Panc1 (cell line): ENCODE data around the gene FSHR. TPM values are rescaled to one million over a fixed set of nuclear protein-coding genes. Genes with fewer than 3 reads are reported as not detected.

Experiments
- ATAC-seq: fragments of 200-7000 bp; cut with Tn5 transposase; 2 replicates; pipeline ENCODE4 v1.9.1; 2020; ENCODE audit warnings: mild to moderate bottlenecking, moderate library complexity
- BruUV-seq: library from RNA; stranded (reverse); fragments of 400-500 nt; replicated peaks from 2 replicates; lab custom pipeline; 2021; lab: Mats Ljungman, UMichigan
- CTCF ChIA-PET: fragments of 300-600 bp; sonication (Branson Sonifier 250); formaldehyde crosslinking; loops from one replicate; lab custom pipeline; 2022; ENCODE audit warnings: antibody characterized with exemption; lab: Charles Lee
- POLR2A ChIA-PET: fragments of 300-600 bp; sonication (Branson Sonifier 250); formaldehyde crosslinking; loops from one replicate; lab custom pipeline; 2022; ENCODE audit warnings: antibody characterized with exemption; lab: Charles Lee
- DNase-seq: peaks from one replicate; pipeline ENCODE4 v3.0.0-alpha.2; 2010; ENCODE audit warnings: low read depth, low spot score
- H3K27ac ChIP-seq: 2 replicates; pipeline ENCODE4 v1.5.1; 2011; ENCODE audit warnings: mild to moderate bottlenecking, low read length, inconsistent platforms
- H3K27me3 ChIP-seq: fragments of 200-500 bp; sonication (Bioruptor generic); 2 replicates; pipeline ENCODE4 v1.6.0; 2014; ENCODE audit warnings: low read length, inconsistent platforms; ENCODE audit not compliant: control insufficient read depth, insufficient read depth
- H3K36me3 ChIP-seq: fragments of 200-500 bp; sonication (Bioruptor generic); 2 replicates; pipeline ENCODE4 v1.5.1; 2014; ENCODE audit warnings: inconsistent platforms, mild to moderate bottlenecking, low read length, moderate library complexity; ENCODE audit not compliant: control insufficient read depth, insufficient read depth
- H3K4me1 ChIP-seq: 2 replicates; pipeline ENCODE4 v1.5.1; 2011; ENCODE audit warnings: inconsistent platforms, mild to moderate bottlenecking, low read length, moderate library complexity; ENCODE audit not compliant: control insufficient read depth, insufficient read depth
- H3K4me3 ChIP-seq, 2 experiments: 2 replicates each; pipeline ENCODE4 v1.5.1; 2011 to 2012; ENCODE audit warnings: low read depth in 2 of 2, low read length in 2 of 2, mild to moderate bottlenecking in 2 of 2, inconsistent platforms in 1 of 2, moderate library complexity in 1 of 2
- H3K9me3 ChIP-seq: fragments of 200-500 bp; sonication (Bioruptor generic); 2 replicates; pipeline ENCODE4 v1.5.1; 2014; ENCODE audit warnings: low read depth, mild to moderate bottlenecking, inconsistent platforms, low read length, moderate library complexity; ENCODE audit not compliant: control insufficient read depth, insufficient read depth
- POLR2AphosphoS5 ChIP-seq: IDR thresholded peaks from 2 replicates; pipeline ENCODE4 v1.6.1; 2012; ENCODE audit warnings: mild to moderate bottlenecking, low read depth, low read length, moderate library complexity
- SIN3A ChIP-seq: IDR thresholded peaks from 2 replicates; pipeline ENCODE4 v1.6.1; 2012; ENCODE audit warnings: low read depth, mild to moderate bottlenecking, low read length, moderate library complexity, borderline replicate concordance; ENCODE audit not compliant: insufficient read depth
- TCF7L2 ChIP-seq: IDR thresholded peaks from 2 replicates; pipeline ENCODE4 v1.6.1; 2011; ENCODE audit warnings: mild to moderate bottlenecking, low read depth, low read length, inconsistent platforms
- in situ Hi-C: cut with HindIII; loops from 2 replicates; pipeline ENCODE4 v1.10.0; 2016; ENCODE audit warnings: low sequenced_read_pairs, low pct_unique_long_range_greater_than_20kb
- intact Hi-C: fragments of 100-400 bp; cut with micrococcal nuclease; formaldehyde crosslinking; loops from one replicate; pipeline ENCODE4 v1.10.0; 2022; ENCODE audit not compliant: unreplicated experiment
- total RNA-seq: library from RNA; stranded (reverse); gene quantifications from one replicate; pipeline ENCODE4 v1.2.1, GENCODE V29; 2021; ENCODE audit not compliant: unreplicated experiment
- TF ChIP-seq, protein P1 (sequence below): fragments of 450-650 bp; IDR thresholded peaks from 2 replicates; pipeline ENCODE4 v1.5.1; 2017; ENCODE audit warnings: mild to moderate bottlenecking
- TF ChIP-seq, protein P2 (sequence below), 2 experiments: IDR thresholded peaks; 2 replicates each; pipeline ENCODE4 v1.6.1; 2011 to 2012; ENCODE audit warnings: low read depth in 2 of 2, control low read depth in 1 of 2, low read length in 1 of 2, mild to moderate bottlenecking in 1 of 2, moderate library complexity in 1 of 2; ENCODE audit not compliant: insufficient read depth in 1 of 2

Gene FSHR
- total RNA-seq, 1 experiment from 2014 or later: not detected

DNA sequence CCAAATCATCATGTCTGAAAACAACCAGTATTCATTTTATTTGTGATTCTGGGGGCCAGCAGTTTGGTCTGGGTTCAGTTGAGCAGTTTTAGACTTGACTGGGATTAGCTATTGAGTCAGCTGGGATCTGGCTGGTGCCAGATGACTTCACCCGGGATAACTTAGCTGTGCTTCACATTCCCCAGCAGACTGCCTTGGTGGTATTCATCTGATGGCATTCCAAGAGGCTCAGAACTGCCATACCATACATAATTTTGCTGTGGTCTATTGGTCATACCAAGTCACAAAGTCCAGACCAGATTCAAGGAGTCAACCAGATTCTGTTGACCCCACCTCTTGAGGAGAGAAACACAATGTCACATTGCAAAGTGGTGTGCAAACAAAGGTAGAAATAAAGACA, 7.8 kb upstream of the FSHR start:
- no peaks in the 10 kb centered on the region for H3K9me3 ChIP-seq
- no peak for DNase-seq
- no peaks in the 10 kb centered on the region for H3K4me1 ChIP-seq
- no peaks in the 10 kb centered on the region for H3K27me3 ChIP-seq
- H3K36me3 ChIP-seq: no peaks in the 10 kb centered on the region; the same call in 1 of the 2 replicates
- BruUV-seq: no TSS peak
- no peak overlapping the region for H3K27ac ChIP-seq
- intact Hi-C loops (no loop called here), in situ Hi-C loops (no loop called here)
- H3K4me3 ChIP-seq: no peak overlapping the region
- ChIA-PET POLR2A (no interaction called here), CTCF (no interaction called here)
- ATAC-seq: no peak
- no peak for TF ChIP-seq TCF7L2
- TF ChIP-seq, protein P1, sequence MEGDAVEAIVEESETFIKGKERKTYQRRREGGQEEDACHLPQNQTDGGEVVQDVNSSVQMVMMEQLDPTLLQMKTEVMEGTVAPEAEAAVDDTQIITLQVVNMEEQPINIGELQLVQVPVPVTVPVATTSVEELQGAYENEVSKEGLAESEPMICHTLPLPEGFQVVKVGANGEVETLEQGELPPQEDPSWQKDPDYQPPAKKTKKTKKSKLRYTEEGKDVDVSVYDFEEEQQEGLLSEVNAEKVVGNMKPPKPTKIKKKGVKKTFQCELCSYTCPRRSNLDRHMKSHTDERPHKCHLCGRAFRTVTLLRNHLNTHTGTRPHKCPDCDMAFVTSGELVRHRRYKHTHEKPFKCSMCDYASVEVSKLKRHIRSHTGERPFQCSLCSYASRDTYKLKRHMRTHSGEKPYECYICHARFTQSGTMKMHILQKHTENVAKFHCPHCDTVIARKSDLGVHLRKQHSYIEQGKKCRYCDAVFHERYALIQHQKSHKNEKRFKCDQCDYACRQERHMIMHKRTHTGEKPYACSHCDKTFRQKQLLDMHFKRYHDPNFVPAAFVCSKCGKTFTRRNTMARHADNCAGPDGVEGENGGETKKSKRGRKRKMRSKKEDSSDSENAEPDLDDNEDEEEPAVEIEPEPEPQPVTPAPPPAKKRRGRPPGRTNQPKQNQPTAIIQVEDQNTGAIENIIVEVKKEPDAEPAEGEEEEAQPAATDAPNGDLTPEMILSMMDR: no peak
- TF ChIP-seq POLR2AphosphoS5: no peak
- no peak for TF ChIP-seq SIN3A
- TF ChIP-seq, protein P2, sequence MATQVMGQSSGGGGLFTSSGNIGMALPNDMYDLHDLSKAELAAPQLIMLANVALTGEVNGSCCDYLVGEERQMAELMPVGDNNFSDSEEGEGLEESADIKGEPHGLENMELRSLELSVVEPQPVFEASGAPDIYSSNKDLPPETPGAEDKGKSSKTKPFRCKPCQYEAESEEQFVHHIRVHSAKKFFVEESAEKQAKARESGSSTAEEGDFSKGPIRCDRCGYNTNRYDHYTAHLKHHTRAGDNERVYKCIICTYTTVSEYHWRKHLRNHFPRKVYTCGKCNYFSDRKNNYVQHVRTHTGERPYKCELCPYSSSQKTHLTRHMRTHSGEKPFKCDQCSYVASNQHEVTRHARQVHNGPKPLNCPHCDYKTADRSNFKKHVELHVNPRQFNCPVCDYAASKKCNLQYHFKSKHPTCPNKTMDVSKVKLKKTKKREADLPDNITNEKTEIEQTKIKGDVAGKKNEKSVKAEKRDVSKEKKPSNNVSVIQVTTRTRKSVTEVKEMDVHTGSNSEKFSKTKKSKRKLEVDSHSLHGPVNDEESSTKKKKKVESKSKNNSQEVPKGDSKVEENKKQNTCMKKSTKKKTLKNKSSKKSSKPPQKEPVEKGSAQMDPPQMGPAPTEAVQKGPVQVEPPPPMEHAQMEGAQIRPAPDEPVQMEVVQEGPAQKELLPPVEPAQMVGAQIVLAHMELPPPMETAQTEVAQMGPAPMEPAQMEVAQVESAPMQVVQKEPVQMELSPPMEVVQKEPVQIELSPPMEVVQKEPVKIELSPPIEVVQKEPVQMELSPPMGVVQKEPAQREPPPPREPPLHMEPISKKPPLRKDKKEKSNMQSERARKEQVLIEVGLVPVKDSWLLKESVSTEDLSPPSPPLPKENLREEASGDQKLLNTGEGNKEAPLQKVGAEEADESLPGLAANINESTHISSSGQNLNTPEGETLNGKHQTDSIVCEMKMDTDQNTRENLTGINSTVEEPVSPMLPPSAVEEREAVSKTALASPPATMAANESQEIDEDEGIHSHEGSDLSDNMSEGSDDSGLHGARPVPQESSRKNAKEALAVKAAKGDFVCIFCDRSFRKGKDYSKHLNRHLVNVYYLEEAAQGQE (IDR thresholded peaks at IDR 0.05; ENCODE audit: insufficient read depth in 1 of 2, low read depth in 2 of 2, low read length in 1 of 2): no peak

DNA sequence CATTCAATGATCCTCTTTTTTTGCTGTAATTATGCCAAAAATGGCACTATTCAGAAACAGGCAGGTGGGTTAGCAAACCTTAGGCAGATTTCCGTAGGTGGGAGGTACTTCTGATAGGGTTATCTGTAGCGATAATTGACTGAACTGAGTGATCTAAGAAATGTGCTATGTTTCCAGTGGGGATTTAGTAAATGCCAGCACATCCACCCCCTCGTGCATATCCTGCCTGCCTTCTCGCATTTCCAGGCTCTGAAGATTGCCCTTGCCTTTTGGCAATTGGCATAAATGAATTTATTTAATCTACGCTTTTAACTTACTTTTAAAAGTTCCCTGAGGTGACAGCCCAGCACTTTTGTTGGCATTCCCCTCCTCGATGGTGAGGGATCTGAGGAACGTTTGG, 576 bp upstream of the FSHR start:
- H3K27ac ChIP-seq: no peak overlapping the region
- no peak for DNase-seq
- intact Hi-C loops (no loop called here), in situ Hi-C loops (no loop called here)
- POLR2A ChIA-PET: no interaction called here
- no peaks in the 10 kb centered on the region; the same call in 1 of the 2 replicates for H3K36me3 ChIP-seq
- no peak for ATAC-seq
- H3K4me1 ChIP-seq: no peaks in the 10 kb centered on the region
- BruUV-seq: no TSS peak
- H3K9me3 ChIP-seq: no peaks in the 10 kb centered on the region
- CTCF ChIA-PET: no interaction called here
- no peaks in the 10 kb centered on the region for H3K27me3 ChIP-seq
- H3K4me3 ChIP-seq: no peak overlapping the region
- TF ChIP-seq POLR2AphosphoS5 (no peak), SIN3A (no peak), TCF7L2 (no peak)
- TF ChIP-seq, protein P1: no peak
- TF ChIP-seq, protein P2 (IDR thresholded peaks at IDR 0.05; ENCODE audit: insufficient read depth in 1 of 2, low read depth in 2 of 2, low read length in 1 of 2): no peak
